ENCODE measurements around the gene CDKN2C. TPM values are rescaled to one million over a fixed set of nuclear protein-coding genes. Genes with fewer than 3 reads are reported as not detected.
A peak's percentile ranks its signal among the peaks of the same experiment; 100 is the strongest.

The CDKN2C gene
- total RNA-seq, 6 experiments from 2014 or later = 13.1 to 26.7 (median 24.9) TPM

DNA sequence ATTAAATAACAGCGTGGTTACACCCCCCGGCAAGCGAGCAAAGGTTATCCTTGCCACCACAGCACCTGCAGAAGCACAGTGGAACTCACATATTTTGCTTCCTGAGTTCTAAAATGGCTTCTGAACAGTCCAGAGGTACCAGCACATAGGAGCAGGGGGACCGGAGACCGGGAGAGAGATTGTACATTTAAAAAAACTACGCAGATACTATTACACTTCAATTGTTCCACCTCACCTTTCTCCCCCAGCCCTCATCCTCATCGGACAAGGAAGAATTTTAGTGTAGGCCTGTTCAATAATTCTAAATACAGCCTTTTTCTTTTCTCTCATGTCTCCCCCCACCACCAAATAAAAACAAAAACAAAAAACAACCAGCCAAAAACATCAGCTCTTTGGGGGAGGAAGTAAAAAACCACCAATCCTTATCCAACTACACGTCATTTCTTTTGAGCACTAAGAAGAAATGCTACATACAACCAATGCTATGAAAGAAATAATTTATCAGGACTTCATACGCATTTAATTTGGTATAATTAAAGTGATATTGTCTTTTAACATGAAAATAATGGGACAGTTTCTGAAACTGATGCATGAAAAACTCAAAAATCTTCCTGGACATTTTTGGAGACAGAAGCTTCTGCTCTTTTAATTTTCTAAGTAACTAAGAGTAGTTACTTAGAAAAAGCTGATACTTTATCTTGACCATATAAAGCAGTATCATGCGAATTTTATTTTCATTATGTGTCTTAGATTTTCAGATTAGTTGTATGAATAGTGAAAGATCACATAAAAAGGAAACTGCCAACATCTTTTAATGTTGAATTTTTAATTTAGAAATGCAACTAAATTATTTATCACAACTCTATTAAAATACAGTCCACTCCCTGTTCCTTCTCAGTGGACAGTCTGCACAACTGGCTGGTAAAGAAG, 9.1 kb downstream of the CDKN2C start:
- Mint-ChIP-seq H3K4me1 (ENCODE audit: low read depth) (peaks cover 48% of the 10 kb centered on the region), H3K9me3 (no peaks in the 10 kb centered on the region), H3K36me3 (ENCODE audit: low read depth) (peaks cover 5% of the 10 kb centered on the region), H3K27me3 (ENCODE audit: insufficient read depth) (no peaks in the 10 kb centered on the region), H3K27ac (peak overlapping the region; percentile 84), H3K4me3 (peak overlapping the region; percentile 91)
- TF ChIP-seq, protein P1, sequence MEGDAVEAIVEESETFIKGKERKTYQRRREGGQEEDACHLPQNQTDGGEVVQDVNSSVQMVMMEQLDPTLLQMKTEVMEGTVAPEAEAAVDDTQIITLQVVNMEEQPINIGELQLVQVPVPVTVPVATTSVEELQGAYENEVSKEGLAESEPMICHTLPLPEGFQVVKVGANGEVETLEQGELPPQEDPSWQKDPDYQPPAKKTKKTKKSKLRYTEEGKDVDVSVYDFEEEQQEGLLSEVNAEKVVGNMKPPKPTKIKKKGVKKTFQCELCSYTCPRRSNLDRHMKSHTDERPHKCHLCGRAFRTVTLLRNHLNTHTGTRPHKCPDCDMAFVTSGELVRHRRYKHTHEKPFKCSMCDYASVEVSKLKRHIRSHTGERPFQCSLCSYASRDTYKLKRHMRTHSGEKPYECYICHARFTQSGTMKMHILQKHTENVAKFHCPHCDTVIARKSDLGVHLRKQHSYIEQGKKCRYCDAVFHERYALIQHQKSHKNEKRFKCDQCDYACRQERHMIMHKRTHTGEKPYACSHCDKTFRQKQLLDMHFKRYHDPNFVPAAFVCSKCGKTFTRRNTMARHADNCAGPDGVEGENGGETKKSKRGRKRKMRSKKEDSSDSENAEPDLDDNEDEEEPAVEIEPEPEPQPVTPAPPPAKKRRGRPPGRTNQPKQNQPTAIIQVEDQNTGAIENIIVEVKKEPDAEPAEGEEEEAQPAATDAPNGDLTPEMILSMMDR (IDR thresholded peaks at IDR 0.05) = no peak
- DNase-seq = no peak

DNA sequence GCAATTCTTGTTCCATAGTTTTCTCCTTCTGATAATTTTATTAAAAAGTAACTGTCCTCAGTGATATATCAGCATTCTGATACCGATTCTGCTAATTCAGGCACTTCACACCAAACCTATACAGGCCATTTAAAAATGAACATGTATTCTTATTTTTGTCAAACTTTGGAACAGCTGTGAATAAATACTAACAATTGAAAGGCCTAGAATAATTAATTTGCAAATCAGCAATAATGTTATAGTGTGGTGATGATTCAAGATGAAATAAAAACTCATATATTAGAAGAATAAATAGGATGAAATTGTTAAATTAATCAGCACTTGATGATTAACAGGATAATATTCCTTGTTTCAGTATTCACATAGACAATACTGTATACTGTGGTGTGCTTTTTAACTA, 9.9 kb downstream of the CDKN2C start:
- H3K27ac Mint-ChIP-seq = no peak overlapping the region
- H3K27me3 Mint-ChIP-seq (ENCODE audit: insufficient read depth) = no peaks in the 10 kb centered on the region
- H3K9me3 Mint-ChIP-seq = no peaks in the 10 kb centered on the region
- no peak for DNase-seq
- H3K4me3 Mint-ChIP-seq = peak overlapping the region; percentile 39; the same call in 1 of the 2 replicates
- TF ChIP-seq, protein P1 (IDR thresholded peaks at IDR 0.05) = no peak
- H3K36me3 Mint-ChIP-seq (ENCODE audit: low read depth) = no peaks in the 10 kb centered on the region
- peaks cover 44% of the 10 kb centered on the region for H3K4me1 Mint-ChIP-seq (ENCODE audit: low read depth)

DNA sequence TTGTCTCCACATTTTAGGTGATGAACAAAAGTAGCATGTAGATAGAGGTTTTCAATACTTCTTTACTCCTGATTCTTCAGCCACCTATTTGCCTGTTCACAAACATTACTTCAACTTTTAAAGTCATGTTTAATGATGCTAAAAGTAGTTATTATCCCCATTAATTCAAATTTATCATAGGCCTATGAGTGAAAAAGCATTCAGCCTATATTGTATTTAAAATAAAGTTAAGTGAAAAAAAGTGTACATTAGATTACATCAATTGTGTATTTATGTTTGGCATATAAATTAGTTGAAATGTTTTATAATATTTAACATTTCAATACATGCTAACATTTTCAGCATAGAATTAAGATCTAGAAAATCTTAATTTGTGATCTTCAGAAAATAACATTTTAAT, 10.5 kb downstream of the CDKN2C start:
- Mint-ChIP-seq H3K9me3 (no peaks in the 10 kb centered on the region), H3K27me3 (ENCODE audit: insufficient read depth) (no peaks in the 10 kb centered on the region), H3K4me1 (ENCODE audit: low read depth) (peaks cover 49% of the 10 kb centered on the region), H3K4me3 (no peak overlapping the region), H3K27ac (no peak overlapping the region), H3K36me3 (ENCODE audit: low read depth) (no peaks in the 10 kb centered on the region)
- TF ChIP-seq, protein P1 (IDR thresholded peaks at IDR 0.05) = no peak
- no peak for DNase-seq

DNA sequence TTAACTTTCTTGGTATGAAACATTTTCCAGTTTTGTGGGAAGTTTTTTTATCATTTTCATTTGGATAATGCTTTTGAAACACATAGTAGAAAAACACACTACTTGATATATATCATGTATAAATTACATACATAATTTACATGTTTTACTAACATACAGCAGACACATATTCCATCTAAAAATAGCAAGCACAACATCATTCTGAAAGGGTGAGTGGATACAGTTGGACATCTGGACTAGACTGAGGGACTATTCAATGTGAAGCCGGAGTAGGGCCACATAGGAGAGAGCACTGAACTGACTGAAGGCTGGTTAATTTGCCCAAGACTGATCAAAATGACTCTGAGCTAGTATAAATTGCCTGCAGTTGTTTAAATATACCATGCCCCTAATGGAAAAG, 11.7 kb downstream of the CDKN2C start:
- TF ChIP-seq, protein P1 (IDR thresholded peaks at IDR 0.05) = no peak
- no peak for DNase-seq
- H3K9me3 Mint-ChIP-seq = no peaks in the 10 kb centered on the region
- H3K27ac Mint-ChIP-seq = no peak overlapping the region
- no peak overlapping the region for H3K4me3 Mint-ChIP-seq
- H3K36me3 Mint-ChIP-seq (ENCODE audit: low read depth) = no peaks in the 10 kb centered on the region
- peaks cover 2% of the 10 kb centered on the region; the same call in 1 of the 2 replicates for H3K27me3 Mint-ChIP-seq (ENCODE audit: insufficient read depth)
- H3K4me1 Mint-ChIP-seq (ENCODE audit: low read depth) = peaks cover 41% of the 10 kb centered on the region

DNA sequence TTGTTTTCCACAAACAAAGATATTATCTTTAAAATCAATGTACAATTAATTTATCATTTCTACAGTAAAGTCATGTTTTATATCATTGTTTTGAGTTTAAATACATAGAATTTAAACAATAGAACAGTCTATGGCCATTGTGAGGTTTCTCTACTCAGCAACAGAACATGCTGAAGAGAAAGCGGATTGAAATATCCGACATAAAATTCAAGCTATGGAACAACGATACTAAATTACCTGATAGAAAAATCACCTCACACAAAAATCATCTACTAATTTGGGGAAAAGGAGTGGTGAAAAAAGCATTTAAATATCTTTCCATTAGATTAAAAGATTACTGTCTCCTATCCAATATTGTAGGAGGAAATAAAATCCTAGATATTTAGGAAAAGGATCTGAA, 12.6 kb downstream of the CDKN2C start:
- H3K27ac Mint-ChIP-seq = no peak overlapping the region

More for the DNA sequence above, 12.6 kb downstream of the CDKN2C start:
- H3K4me3 Mint-ChIP-seq = no peak overlapping the region
- H3K36me3 Mint-ChIP-seq (ENCODE audit: low read depth) = no peaks in the 10 kb centered on the region
- no peak for DNase-seq
- TF ChIP-seq, protein P1 (IDR thresholded peaks at IDR 0.05) = no peak
- peaks cover 2% of the 10 kb centered on the region; the same call in 1 of the 2 replicates for H3K27me3 Mint-ChIP-seq (ENCODE audit: insufficient read depth)
- H3K4me1 Mint-ChIP-seq (ENCODE audit: low read depth) = peaks cover 36% of the 10 kb centered on the region
- H3K9me3 Mint-ChIP-seq = no peaks in the 10 kb centered on the region
